CD14-positive monocyte (primary cell): ENCODE results near the gene COG6. TPM values are rescaled to one million over a fixed set of nuclear protein-coding genes. Genes with fewer than 3 reads are reported as not detected.

ENCODE experiments used
- DNase-seq, 3 donors: peaks; one replicate each; pipeline ENCODE4 v3.0.0-alpha.2; 2011 to 2022
- H2AFZ ChIP-seq: 2 replicates; pipeline ENCODE4 v1.6.0; 2012; ENCODE audit warnings: mild to moderate bottlenecking, low read depth, low read length, inconsistent platforms; ENCODE audit not compliant: insufficient read depth, poor library complexity, severe bottlenecking
- H3K27ac ChIP-seq, 2 donors: 1 replicate in 1 of 2; 2 replicates in 1 of 2; pipeline ENCODE4 v1.5.1; 2012 to 2013; ENCODE audit warnings: low read length in 2 of 2, control low read depth in 1 of 2, inconsistent platforms in 1 of 2, low read depth in 1 of 2, mild to moderate bottlenecking in 1 of 2
- H3K27me3 ChIP-seq, 2 donors: one replicate each; pipeline versions ENCODE4 v1.6.0 to v1.6.1; 2011 to 2013; ENCODE audit warnings: low read length in 2 of 2; ENCODE audit not compliant: control insufficient read depth in 2 of 2, insufficient read depth in 2 of 2
- H3K36me3 ChIP-seq, 2 donors: replicated peaks in 1 of 2; 1 replicate in 1 of 2; 2 replicates in 1 of 2; pipeline versions ENCODE4 v1.5.1 to v1.6.1; 2012 to 2013; ENCODE audit warnings: low read length in 2 of 2, control low read depth in 1 of 2, inconsistent platforms in 1 of 2, mild to moderate bottlenecking in 1 of 2; ENCODE audit not compliant: insufficient read depth in 2 of 2, control insufficient read depth in 1 of 2
- H3K4me1 ChIP-seq, 2 donors: 1 replicate in 1 of 2; 2 replicates in 1 of 2; pipeline versions ENCODE4 v1.5.1 to v1.6.1; 2012 to 2013; ENCODE audit warnings: low read length in 2 of 2, control low read depth in 1 of 2, inconsistent platforms in 1 of 2, mild to moderate bottlenecking in 1 of 2, moderate library complexity in 1 of 2; ENCODE audit not compliant: insufficient read depth in 2 of 2, control insufficient read depth in 1 of 2
- H3K4me2 ChIP-seq: replicated peaks from 2 replicates; pipeline ENCODE3; 2012; ENCODE audit warnings: low read length, moderate library complexity, mild to moderate bottlenecking; ENCODE audit not compliant: poor library complexity, severe bottlenecking; ENCODE audit errors: extremely low read depth
- H3K4me3 ChIP-seq, 3 experiments: fragments of 200-600 bp in 1 of 3; sonication (generic) in 1 of 3; replicated peaks in 1 of 3; 1 replicate in 2 of 3; 2 replicates in 1 of 3; pipeline ENCODE4 v1.5.1; 2011 to 2013; ENCODE audit warnings: low read length in 3 of 3, mild to moderate bottlenecking in 3 of 3, control low read depth in 2 of 3, low read depth in 2 of 3, inconsistent platforms in 1 of 3, moderate library complexity in 1 of 3
- H3K79me2 ChIP-seq: 2 replicates; pipeline ENCODE4 v1.6.0; 2012; ENCODE audit warnings: mild to moderate bottlenecking, control low read depth, inconsistent platforms, low read length, moderate library complexity; ENCODE audit not compliant: insufficient read depth
- H3K9ac ChIP-seq: 2 replicates; pipeline ENCODE4 v1.6.0; 2017; ENCODE audit warnings: low read length, mild to moderate bottlenecking; ENCODE audit not compliant: insufficient read depth, poor library complexity, severe bottlenecking
- H3K9me3 ChIP-seq, 2 donors: replicated peaks in 1 of 2; 1 replicate in 1 of 2; 2 replicates in 1 of 2; pipeline versions ENCODE4 v1.5.1 to v1.6.1; 2012 to 2013; ENCODE audit warnings: low read length in 2 of 2, control low read depth in 1 of 2; ENCODE audit not compliant: control insufficient read depth in 1 of 2, insufficient read depth in 1 of 2
- H4K20me1 ChIP-seq: 2 replicates; pipeline ENCODE4 v1.6.0; 2012; ENCODE audit warnings: mild to moderate bottlenecking, low read length, control low read depth, moderate library complexity; ENCODE audit not compliant: insufficient read depth
- H3K27ac Mint-ChIP-seq, 7 donors: one replicate each; pipeline ENCODE4 v1.8.0; 2020; ENCODE audit warnings: mild to moderate bottlenecking in 7 of 7, mixed read lengths in 7 of 7, moderate library complexity in 6 of 7, inconsistent platforms in 2 of 7
- H3K27me3 Mint-ChIP-seq, 3 donors: one replicate each; pipeline ENCODE4 v1.8.0; 2021 to 2022; ENCODE audit warnings: low read depth in 3 of 3, mild to moderate bottlenecking in 3 of 3, mixed read lengths in 3 of 3, moderate library complexity in 3 of 3, inconsistent platforms in 1 of 3
- H3K36me3 Mint-ChIP-seq, 2 donors: one replicate each; pipeline ENCODE4 v1.8.0; 2020; ENCODE audit warnings: mixed read lengths in 2 of 2, inconsistent platforms in 1 of 2, mild to moderate bottlenecking in 1 of 2
- H3K4me1 Mint-ChIP-seq: one replicate; pipeline ENCODE4 v1.8.0; 2020; ENCODE audit warnings: mild to moderate bottlenecking, mixed read lengths
- H3K4me3 Mint-ChIP-seq, 2 donors: one replicate each; pipeline ENCODE4 v1.8.0; 2020; ENCODE audit warnings: mild to moderate bottlenecking in 2 of 2, mixed read lengths in 2 of 2, moderate library complexity in 1 of 2
- H3K9me3 Mint-ChIP-seq, 7 donors: one replicate each; pipeline ENCODE4 v1.8.0; 2020 to 2022; ENCODE audit warnings: mixed read lengths in 7 of 7, mild to moderate bottlenecking in 6 of 7, moderate library complexity in 6 of 7, inconsistent platforms in 2 of 7
- CTCF ChIP-seq: fragments of 200-600 bp; IDR thresholded peaks from one replicate; pipeline ENCODE4 v1.8.0; 2022; ENCODE audit warnings: antibody characterized with exemption, mild to moderate bottlenecking
- whole genome bisulfite sequencing: methylation state at CpG from one replicate; pipeline ENCODE4 v1.1.5; 2013; ENCODE audit warnings: missing lambda C conversion rate; ENCODE audit not compliant: insufficient coverage; 5-methylcytosine and 5-hydroxymethylcytosine counted together
- intact Hi-C, 2 donors: fragments of 100-400 bp; cut with micrococcal nuclease; formaldehyde crosslinking; loops; one replicate each; pipeline versions ENCODE4 v1.15.0 to v1.15.1; 2023
- polyA plus RNA-seq, 3 donors: library from polyadenylated mRNA; depleted of rRNA in 1 of 3; unstranded in 2 of 3; stranded (reverse) in 1 of 3; fragments of 300-500 nt in 2 of 3; fragments of >200 nt in 1 of 3; fragmentation: Illumina TruSeq in 2 of 3; gene quantifications; 1 replicate in 2 of 3; 2 replicates in 1 of 3; pipeline ENCODE4 v1.2.3, GENCODE V29; 2012 to 2021

The COG6 gene
- polyA plus RNA-seq, 3 donors = 3.9 to 11.0 (median 8.4) TPM

GRCh38 chr13:39784347-39784746, 128.9 kb downstream of the COG6 start:
- peaks cover 0 to 2% (median 2%) of the 10 kb centered on the region in 3 donors for H3K27me3 Mint-ChIP-seq
- no peak for TF ChIP-seq CTCF
- H3K4me2 ChIP-seq = no peak overlapping the region
- no peaks in the 10 kb centered on the region for H3K36me3 ChIP-seq
- no peaks in the 10 kb centered on the region for H3K27me3 ChIP-seq
- H4K20me1 ChIP-seq = no peaks in the 10 kb centered on the region
- H3K4me1 ChIP-seq = no peaks in the 10 kb centered on the region
- no peak overlapping the region for H3K4me3 ChIP-seq
- no peak overlapping the region for H3K27ac Mint-ChIP-seq
- no peak overlapping the region for H3K9ac ChIP-seq
- no peaks in the 10 kb centered on the region for H3K79me2 ChIP-seq
- no peak overlapping the region for H3K4me3 Mint-ChIP-seq
- no peak overlapping the region for H3K27ac ChIP-seq
- no peaks in the 10 kb centered on the region for H3K4me1 Mint-ChIP-seq
- no peak for DNase-seq
- no CpG with 5 or more reads among the region's 1 CpG for WGBS
- no peak overlapping the region for H2AFZ ChIP-seq
- intact Hi-C loops = no loop called here
- peaks cover 1 to 6% (median 2%) of the 10 kb centered on the region in 7 donors for H3K9me3 Mint-ChIP-seq
- peaks cover under 1 to 1% of the 10 kb centered on the region in 2 donors for H3K9me3 ChIP-seq
- H3K36me3 Mint-ChIP-seq = no peaks in the 10 kb centered on the region

DNA sequence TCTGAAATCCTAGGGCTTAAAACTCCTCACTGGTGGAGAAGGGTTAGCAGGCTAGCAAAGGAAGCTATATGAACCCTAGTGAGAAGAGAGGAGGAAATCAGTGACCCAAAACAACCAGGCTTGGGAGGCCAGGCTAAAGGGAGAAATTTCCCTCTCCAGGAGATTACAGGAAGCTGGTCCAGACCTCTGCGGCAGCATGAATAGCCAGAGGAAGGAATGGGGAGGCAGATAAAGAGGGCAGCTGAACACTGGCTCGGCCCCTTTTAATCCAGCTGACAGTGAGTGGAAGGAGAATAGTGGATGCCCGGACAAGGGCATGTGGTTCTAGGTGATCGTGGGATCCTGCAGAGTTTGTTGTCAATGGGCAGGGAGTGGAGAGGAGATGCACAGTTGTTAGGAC, 130.6 kb downstream of the COG6 start:
- Histone ChIP-seq H3K79me2 (no peaks in the 10 kb centered on the region), H3K9ac (no peak overlapping the region), H3K27me3 (no peaks in the 10 kb centered on the region), H3K4me1 (no peaks in the 10 kb centered on the region), H3K9me3 (peaks cover 4 to 5% of the 10 kb centered on the region in 2 donors), H3K4me2 (no peak overlapping the region), H3K36me3 (no peaks in the 10 kb centered on the region), H3K27ac (no peak overlapping the region), H3K4me3 (no peak overlapping the region), H4K20me1 (no peaks in the 10 kb centered on the region), H2AFZ (no peak overlapping the region)
- WGBS = 27% methylated on average over 4 of the region's 4 CpGs
- Mint-ChIP-seq H3K4me3 (no peak overlapping the region), H3K27me3 (peaks cover 0 to 3% (median 2%) of the 10 kb centered on the region in 3 donors), H3K27ac (no peak overlapping the region), H3K4me1 (no peaks in the 10 kb centered on the region), H3K36me3 (no peaks in the 10 kb centered on the region), H3K9me3 (peaks cover 4 to 9% (median 5%) of the 10 kb centered on the region in 7 donors)
- intact Hi-C loops = no loop called here
- no peak for DNase-seq
- TF ChIP-seq CTCF = no peak
